ENCODE data around the gene AK5. TPM values are rescaled to one million over a fixed set of nuclear protein-coding genes. Genes with fewer than 3 reads are reported as not detected.

AK5 gene
- total and polyA plus RNA-seq, 2 of the 13 experiments (the other 11 are each of a cell fraction or from before 2014, with no cell fraction given), result not detected

DNA sequence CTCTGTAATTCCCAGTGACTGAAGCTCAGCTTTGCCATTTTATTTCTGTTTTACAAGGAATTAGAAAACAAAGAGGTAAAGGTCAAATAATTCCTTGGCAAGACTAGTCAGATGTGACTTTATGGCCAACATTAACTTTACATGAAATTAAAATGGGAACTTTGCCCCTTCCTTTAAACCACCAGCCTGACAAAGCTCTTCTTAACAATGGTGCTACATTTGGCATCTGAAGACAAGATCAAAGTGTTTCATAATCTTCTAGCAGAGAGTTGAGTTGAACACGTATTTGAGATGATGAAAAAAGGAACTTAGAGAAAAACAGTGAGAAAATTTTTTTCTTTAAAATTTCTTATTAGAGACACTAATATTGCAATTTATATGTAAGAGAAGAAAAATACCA lies 193.8 kb downstream of the AK5 start:
- Histone ChIP-seq H3K9me3 (ENCODE audit: low read length) (no peaks in the 10 kb centered on the region), H4K20me1 (ENCODE audit: insufficient read depth, low read length) (no peaks in the 10 kb centered on the region), H3K27me3 (ENCODE audit: control insufficient read depth in 1 of 2, insufficient read depth in 2 of 2, low read length in 2 of 2) (no peaks in the 10 kb centered on the region), H3K27ac (ENCODE audit: extremely low read length, insufficient read depth, low read length) (no peak overlapping the region), H2AFZ (ENCODE audit: low read length) (no peak overlapping the region), H3K79me2 (ENCODE audit: insufficient read depth, low read length) (no peaks in the 10 kb centered on the region), H3K4me1 (ENCODE audit: insufficient read depth, low read length) (no peaks in the 10 kb centered on the region), H3K36me3 (replicated peaks in 1 of 2; ENCODE audit: control insufficient read depth in 1 of 2, insufficient read depth in 2 of 2, low read length in 2 of 2) (no peaks in the 10 kb centered on the region), H3K9ac (ENCODE audit: insufficient read depth, low read depth, low read length) (no peak overlapping the region), H3K4me2 (ENCODE audit: low read depth, low read length) (no peak overlapping the region), H3K4me3 (replicated peaks in 1 of 3; ENCODE audit: insufficient read depth in 1 of 3, low read depth in 2 of 3, low read length in 3 of 3) (no peak overlapping the region)
- ATAC-seq (no peak), DNase-seq (ENCODE audit: low spot score) (no peak), FAIRE-seq (no peak)
- ChIA-PET POLR2A (no interaction called here), CTCF (ENCODE audit: low intra/inter-chr PET ratio, low total read pairs) (no interaction called here)
- intact Hi-C loops (cut with micrococcal nuclease; ENCODE audit: unreplicated experiment) (no loop called here), in situ Hi-C loops (cut with HindIII; ENCODE audit: extremely low pct_ligation_motif_present, low pct_unique_long_range_greater_than_20kb) (no loop called here)
- BruUV-seq (replicated peaks), result no TSS peak
- WGBS (ENCODE audit: low lambda C conversion rate), result 0% methylated on average over 1 of the region's 1 CpG
- TF ChIP-seq ZNF570 (CRISPR knock-in tag; IDR thresholded peaks at IDR 0.05; ENCODE audit: borderline replicate concordance) (no peak), ZNF878 (CRISPR knock-in tag; IDR thresholded peaks at IDR 0.05) (no peak), ZZZ3 (CRISPR knock-in tag; IDR thresholded peaks at IDR 0.05; ENCODE audit: borderline replicate concordance) (no peak), ZNF225 (CRISPR knock-in tag; IDR thresholded peaks at IDR 0.05) (no peak), STAT6 (CRISPR knock-in tag; IDR thresholded peaks at IDR 0.05; ENCODE audit: borderline replicate concordance) (no peak), FOXA1 (IDR thresholded peaks at IDR 0.05) (no peak), FOXA1 (CRISPR knock-in tag; IDR thresholded peaks at IDR 0.05) (no peak), NONO (IDR thresholded peaks at IDR 0.05) (no peak), NONO (CRISPR knock-in tag; conservative IDR thresholded peaks at IDR 0.05) (no peak), ZNF800 (CRISPR knock-in tag; IDR thresholded peaks at IDR 0.05) (no peak), TMF1 (CRISPR knock-in tag; IDR thresholded peaks at IDR 0.05; ENCODE audit: low read depth) (no peak), ZNF496 (CRISPR knock-in tag; IDR thresholded peaks at IDR 0.05; ENCODE audit: insufficient replicate concordance) (no peak), GTF2F1 (IDR thresholded peaks at IDR 0.05; ENCODE audit: low read length) (no peak), ZNF343 (CRISPR knock-in tag; IDR thresholded peaks at IDR 0.05) (no peak), ZNF260 (CRISPR knock-in tag; IDR thresholded peaks at IDR 0.05; ENCODE audit: borderline replicate concordance, low read depth) (no peak), ZNF776 (CRISPR knock-in tag; IDR thresholded peaks at IDR 0.05) (no peak), ZC3H13 (CRISPR knock-in tag; IDR thresholded peaks at IDR 0.05) (no peak), MXI1 (IDR thresholded peaks at IDR 0.05; ENCODE audit: borderline replicate concordance, low read depth, low read length) (no peak), ZMYM2 (CRISPR knock-in tag; IDR thresholded peaks at IDR 0.05) (no peak), SRSF1 (optimal IDR thresholded peaks at IDR 0.05; ENCODE audit: low read depth, low read length) (no peak), BRCA1 (CRISPR knock-in tag; IDR thresholded peaks at IDR 0.05) (no peak)
- TF ChIP-seq, protein P1, sequence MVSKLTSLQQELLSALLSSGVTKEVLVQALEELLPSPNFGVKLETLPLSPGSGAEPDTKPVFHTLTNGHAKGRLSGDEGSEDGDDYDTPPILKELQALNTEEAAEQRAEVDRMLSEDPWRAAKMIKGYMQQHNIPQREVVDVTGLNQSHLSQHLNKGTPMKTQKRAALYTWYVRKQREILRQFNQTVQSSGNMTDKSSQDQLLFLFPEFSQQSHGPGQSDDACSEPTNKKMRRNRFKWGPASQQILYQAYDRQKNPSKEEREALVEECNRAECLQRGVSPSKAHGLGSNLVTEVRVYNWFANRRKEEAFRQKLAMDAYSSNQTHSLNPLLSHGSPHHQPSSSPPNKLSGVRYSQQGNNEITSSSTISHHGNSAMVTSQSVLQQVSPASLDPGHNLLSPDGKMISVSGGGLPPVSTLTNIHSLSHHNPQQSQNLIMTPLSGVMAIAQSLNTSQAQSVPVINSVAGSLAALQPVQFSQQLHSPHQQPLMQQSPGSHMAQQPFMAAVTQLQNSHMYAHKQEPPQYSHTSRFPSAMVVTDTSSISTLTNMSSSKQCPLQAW (CRISPR knock-in tag; IDR thresholded peaks at IDR 0.05), result no peak
